GM12891 (cell line): ENCODE results near the gene ADIRF.
"Not testable (repeated sequence)": the region's sequence is repeated elsewhere in the genome, so short reads cannot be mapped to it uniquely, and the experiment has no call there.

Experiments
- PAX5 ChIP-seq: IDR thresholded peaks from 2 replicates; pipeline ENCODE4 v1.6.1; 2011; ENCODE audit warnings: low read length, moderate library complexity, mild to moderate bottlenecking; ENCODE audit not compliant: insufficient read depth, severe bottlenecking
- POLR2A ChIP-seq: IDR thresholded peaks from 2 replicates; pipeline ENCODE4 v1.6.1; 2011; ENCODE audit warnings: low read depth, low read length, control low read depth
- POLR2AphosphoS5 ChIP-seq: IDR thresholded peaks from 2 replicates; pipeline ENCODE4 v1.6.1; 2011; ENCODE audit warnings: low read depth, low read length, control low read depth
- POU2F2 ChIP-seq: IDR thresholded peaks from 2 replicates; pipeline ENCODE4 v1.6.1; 2011; ENCODE audit warnings: low read depth, mild to moderate bottlenecking, control low read depth, low read length, moderate library complexity
- SPI1 ChIP-seq: IDR thresholded peaks from 2 replicates; pipeline ENCODE4 v1.6.1; 2011; ENCODE audit warnings: low read depth, low read length, control low read depth
- TAF1 ChIP-seq: IDR thresholded peaks from 2 replicates; pipeline ENCODE4 v1.6.1; 2011; ENCODE audit warnings: low read depth, low read length, control low read depth

DNA sequence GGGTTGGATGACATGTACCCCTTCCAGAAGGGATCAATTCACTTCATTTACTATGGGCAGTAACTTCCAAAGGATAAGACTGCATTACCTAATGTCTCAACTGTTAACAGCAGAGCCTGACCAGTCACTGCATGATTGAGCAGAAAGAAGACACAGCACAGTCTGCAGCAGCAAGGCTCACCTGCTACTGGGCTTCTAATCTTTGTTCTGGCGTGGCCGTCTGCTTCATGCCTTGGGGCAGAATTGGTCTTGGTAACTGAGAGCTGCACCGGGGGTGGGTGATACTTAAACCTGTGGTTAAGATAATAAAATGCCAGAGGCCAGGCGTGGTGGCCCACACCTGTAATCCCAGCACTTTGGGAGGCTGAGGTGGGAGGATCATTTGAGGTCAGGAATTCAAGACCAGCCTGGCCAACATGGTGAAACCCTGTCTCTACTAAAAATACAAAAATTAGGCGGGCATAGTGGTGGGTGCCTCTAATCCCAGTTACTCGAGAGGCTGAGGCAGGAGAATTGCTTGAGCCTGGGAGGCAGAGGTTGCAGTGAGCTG is 34.0 kb upstream of the ADIRF start:
- TF ChIP-seq TAF1, POLR2AphosphoS5, POLR2A, PAX5, POU2F2, SPI1: not testable (repeated sequence)
